IMR-90 (cell line): Measurements from ENCODE around the gene MPPED1. TPM values are rescaled to one million over a fixed set of nuclear protein-coding genes. Genes with fewer than 3 reads are reported as not detected.

Experiments used
- ATAC-seq: fragments of 200-7000 bp; cut with Tn5 transposase; 2 replicates; pipeline ENCODE4 v1.9.1; 2020; ENCODE audit warnings: low read depth, mild to moderate bottlenecking, moderate library complexity
- BruUV-seq: library from RNA; stranded (reverse); fragments of 400-500 nt; replicated peaks from 2 replicates; lab custom pipeline; 2021; lab: Mats Ljungman, UMichigan
- CTCF ChIA-PET: fragments of 300-600 bp; formaldehyde crosslinking; extraction: SDS; loops from one replicate; lab custom pipeline; 2021; ENCODE audit warnings: antibody characterized with exemption; lab: Yijun Ruan, JAX
- POLR2A ChIA-PET: fragments of 300-600 bp; sonication (Branson Sonifier 250); formaldehyde crosslinking; loops from one replicate; lab custom pipeline; 2022; ENCODE audit warnings: antibody characterized with exemption; ENCODE audit not compliant: unreplicated experiment; lab: Charles Lee
- DNase-seq: peaks from one replicate; pipeline ENCODE4 v3.0.0; 2013
- H2AFZ ChIP-seq: replicated peaks from 2 replicates; pipeline ENCODE3; 2013; ENCODE audit warnings: low read length, mild to moderate bottlenecking; ENCODE audit not compliant: poor library complexity
- H2AK5ac ChIP-seq: 2 replicates; pipeline ENCODE4 v1.6.1; 2013; ENCODE audit warnings: low read depth, low read length, inconsistent platforms
- H2AK9ac ChIP-seq: replicated peaks from 2 replicates; pipeline ENCODE3; 2013; ENCODE audit warnings: mild to moderate bottlenecking, low read depth, low read length, moderate library complexity; ENCODE audit not compliant: poor library complexity
- H2BK120ac ChIP-seq: 2 replicates; pipeline ENCODE4 v1.6.1; 2013; ENCODE audit warnings: low read depth, low read length, inconsistent platforms
- H2BK15ac ChIP-seq: 3 replicates; pipeline ENCODE4 v1.6.1; 2013; ENCODE audit warnings: low read depth, low read length, inconsistent platforms
- H2BK20ac ChIP-seq: 2 replicates; pipeline ENCODE4 v1.6.1; 2013; ENCODE audit warnings: low read depth, mild to moderate bottlenecking, inconsistent platforms, low read length, moderate library complexity
- H2BK5ac ChIP-seq: 2 replicates; pipeline ENCODE4 v1.6.1; 2013; ENCODE audit warnings: mild to moderate bottlenecking, low read depth, low read length, inconsistent platforms; ENCODE audit not compliant: poor library complexity, severe bottlenecking
- H3K14ac ChIP-seq: replicated peaks from 2 replicates; pipeline ENCODE4 v1.6.1; 2013; ENCODE audit warnings: low read depth, low read length, inconsistent platforms
- H3K18ac ChIP-seq: 2 replicates; pipeline ENCODE4 v1.6.1; 2013; ENCODE audit warnings: low read depth, low read length, control low read depth
- H3K23ac ChIP-seq: 2 replicates; pipeline ENCODE4 v1.6.1; 2013; ENCODE audit warnings: low read depth, low read length, inconsistent platforms
- H3K27ac ChIP-seq: 2 replicates; pipeline ENCODE4 v1.5.1; 2013; ENCODE audit warnings: mild to moderate bottlenecking, control low read depth, low read length; ENCODE audit not compliant: insufficient read depth
- H3K27me3 ChIP-seq: 2 replicates; pipeline ENCODE4 v1.6.1; 2013; ENCODE audit warnings: low read length; ENCODE audit not compliant: control insufficient read depth, insufficient read depth
- H3K36me3 ChIP-seq: 2 replicates; pipeline ENCODE4 v1.6.1; 2013; ENCODE audit warnings: low read length, mixed read lengths; ENCODE audit not compliant: control insufficient read depth, insufficient read depth
- H3K4ac ChIP-seq: 2 replicates; pipeline ENCODE4 v1.6.1; 2013; ENCODE audit warnings: low read depth, low read length, inconsistent platforms
- H3K4me1 ChIP-seq: 2 replicates; pipeline ENCODE4 v1.6.1; 2013; ENCODE audit warnings: low read length, mixed read lengths; ENCODE audit not compliant: control insufficient read depth, insufficient read depth
- H3K4me2 ChIP-seq: 2 replicates; pipeline ENCODE4 v1.6.1; 2013; ENCODE audit warnings: low read depth, mild to moderate bottlenecking, control low read depth, low read length, moderate library complexity
- H3K4me3 ChIP-seq: 2 replicates; pipeline ENCODE4 v1.5.1; 2013; ENCODE audit warnings: low read depth, mild to moderate bottlenecking, control low read depth, low read length, moderate library complexity; ENCODE audit not compliant: insufficient read depth
- H3K56ac ChIP-seq: 2 replicates; pipeline ENCODE4 v1.6.1; 2013; ENCODE audit warnings: low read length, inconsistent platforms; ENCODE audit not compliant: insufficient read depth; ENCODE audit errors: extremely low read depth
- H3K79me1 ChIP-seq, 2 experiments: 2 replicates each; pipeline ENCODE4 v1.6.1; 2013; ENCODE audit warnings: low read length in 2 of 2, inconsistent platforms in 1 of 2, low read depth in 1 of 2
- H3K9ac ChIP-seq: 2 replicates; pipeline ENCODE4 v1.6.1; 2013; ENCODE audit warnings: low read depth, low read length, control low read depth
- H3K9me1 ChIP-seq: 2 replicates; pipeline ENCODE4 v1.6.1; 2013; ENCODE audit warnings: low read length, inconsistent platforms; ENCODE audit not compliant: insufficient read depth
- H3K9me3 ChIP-seq: 2 replicates; pipeline ENCODE4 v1.6.1; 2013; ENCODE audit warnings: low read length; ENCODE audit not compliant: control insufficient read depth, insufficient read depth
- H4K20me1 ChIP-seq: 2 replicates; pipeline ENCODE4 v1.6.1; 2013; ENCODE audit warnings: low read length, inconsistent platforms; ENCODE audit not compliant: insufficient read depth
- H4K5ac ChIP-seq: 2 replicates; pipeline ENCODE4 v1.6.1; 2013; ENCODE audit warnings: mild to moderate bottlenecking, low read depth, low read length, control low read depth
- H4K8ac ChIP-seq, 2 experiments: 2 replicates each; pipeline ENCODE4 v1.6.1; 2013; ENCODE audit warnings: low read depth in 2 of 2, low read length in 2 of 2, control low read depth in 1 of 2, inconsistent platforms in 1 of 2
- H4K91ac ChIP-seq: 2 replicates; pipeline ENCODE4 v1.6.1; 2013; ENCODE audit warnings: low read depth, low read length, inconsistent platforms; ENCODE audit not compliant: insufficient read depth
- BHLHE40 ChIP-seq: fragments of 150-350 bp; IDR thresholded peaks from 2 replicates; pipeline ENCODE4 v1.6.1; 2016; ENCODE audit warnings: mild to moderate bottlenecking, low read depth, low read length
- CEBPB ChIP-seq: IDR thresholded peaks from 2 replicates; pipeline ENCODE4 v1.6.1; 2012; ENCODE audit warnings: low read depth, low read length, improper control_type of control experiment
- CHD1 ChIP-seq: IDR thresholded peaks from 2 replicates; pipeline ENCODE4 v1.6.1; 2012; ENCODE audit warnings: low read depth, low read length, improper control_type of control experiment
- ELK1 ChIP-seq: fragments of 150-350 bp; IDR thresholded peaks from 2 replicates; pipeline ENCODE4 v1.6.1; 2016; ENCODE audit warnings: low read depth, mild to moderate bottlenecking, low read length, moderate library complexity, borderline replicate concordance
- FOS ChIP-seq: fragments of 150-350 bp; IDR thresholded peaks from 2 replicates; pipeline ENCODE4 v1.6.1; 2016; ENCODE audit warnings: low read depth, low read length
- MAFK ChIP-seq: IDR thresholded peaks from 2 replicates; pipeline ENCODE4 v1.6.1; 2012; ENCODE audit warnings: low read depth, low read length, improper control_type of control experiment
- MAZ ChIP-seq: IDR thresholded peaks from 2 replicates; pipeline ENCODE4 v1.6.1; 2012; ENCODE audit warnings: low read depth, mild to moderate bottlenecking, low read length, improper control_type of control experiment, moderate library complexity, borderline replicate concordance
- MXI1 ChIP-seq: IDR thresholded peaks from 2 replicates; pipeline ENCODE4 v1.6.1; 2012; ENCODE audit warnings: low read depth, mild to moderate bottlenecking, low read length, moderate library complexity, borderline replicate concordance
- NFE2L2 ChIP-seq: fragments of 150-350 bp; IDR thresholded peaks from 2 replicates; pipeline ENCODE4 v1.6.1; 2016; ENCODE audit warnings: low read depth, mild to moderate bottlenecking, low read length
- POLR2A ChIP-seq: IDR thresholded peaks from 2 replicates; pipeline ENCODE4 v1.6.1; 2012; ENCODE audit warnings: mild to moderate bottlenecking, low read depth, low read length
- RAD21 ChIP-seq: IDR thresholded peaks from 2 replicates; pipeline ENCODE4 v1.6.1; 2012; ENCODE audit warnings: low read length, improper control_type of control experiment
- RCOR1 ChIP-seq: IDR thresholded peaks from 2 replicates; pipeline ENCODE4 v1.6.1; 2012; ENCODE audit warnings: mild to moderate bottlenecking, low read length, improper control_type of control experiment; ENCODE audit not compliant: insufficient replicate concordance
- RFX5 ChIP-seq: IDR thresholded peaks from 2 replicates; pipeline ENCODE4 v1.8.0; 2012; ENCODE audit warnings: low read depth, mild to moderate bottlenecking, low read length, moderate library complexity
- SMC3 ChIP-seq: fragments of 150-350 bp; IDR thresholded peaks from 2 replicates; pipeline ENCODE4 v1.6.1; 2016; ENCODE audit warnings: low read depth, mild to moderate bottlenecking, antibody characterized with exemption, low read length, moderate library complexity
- USF2 ChIP-seq: fragments of 150-350 bp; IDR thresholded peaks from 2 replicates; pipeline ENCODE4 v1.6.1; 2017; ENCODE audit warnings: mild to moderate bottlenecking, antibody characterized with exemption, low read length, low read depth
- WGBS, 2 experiments: methylation state at CpG; one replicate each; pipeline versions ENCODE4 v1.1.5 to v1.1.7; 2013; ENCODE audit warnings: missing lambda C conversion rate in 2 of 2; ENCODE audit not compliant: insufficient read length in 1 of 2; ENCODE audit errors: extremely low coverage in 2 of 2; 5-methylcytosine and 5-hydroxymethylcytosine counted together
- dilution Hi-C: fragments of 300-500 bp; cut with HindIII; formaldehyde crosslinking; loops from one replicate; pipeline ENCODE4 v1.14.3; 2018; ENCODE audit warnings: low sequenced_read_pairs; ENCODE audit not compliant: unreplicated experiment
- in situ Hi-C: fragments of 300-500 bp; cut with MboI; formaldehyde crosslinking; loops from 3 replicates; pipeline ENCODE4 v1.14.3; 2019; ENCODE audit warnings: low sequenced_read_pairs, inconsistent platforms, mixed read lengths
- intact Hi-C: fragments of 100-400 bp; cut with micrococcal nuclease; formaldehyde crosslinking; loops from 2 replicates; pipeline ENCODE4 v1.10.0; 2022
- polyA plus RNA-seq, 3 experiments: library from polyadenylated mRNA; depleted of rRNA; stranded (reverse); fragments of >200 nt; gene quantifications; 2 replicates each; pipeline ENCODE4 v1.2.3, GENCODE V29; 2012; ENCODE audit warnings: low replicate concordance in 1 of 3
- total RNA-seq: library from RNA; depleted of rRNA; stranded (reverse); fragments of >200 nt; gene quantifications from 2 replicates; pipeline ENCODE4 v1.2.3, GENCODE V29; 2012
- TF ChIP-seq, protein P1 (sequence below): conservative IDR thresholded peaks from 2 replicates; pipeline ENCODE4 v1.5.1; 2012; ENCODE audit warnings: mild to moderate bottlenecking, low read depth, low read length, improper control_type of control experiment

MPPED1 gene
- total and polyA plus RNA-seq, 2 of the 4 experiments (the other 2 are of a cell fraction): not detected

DNA sequence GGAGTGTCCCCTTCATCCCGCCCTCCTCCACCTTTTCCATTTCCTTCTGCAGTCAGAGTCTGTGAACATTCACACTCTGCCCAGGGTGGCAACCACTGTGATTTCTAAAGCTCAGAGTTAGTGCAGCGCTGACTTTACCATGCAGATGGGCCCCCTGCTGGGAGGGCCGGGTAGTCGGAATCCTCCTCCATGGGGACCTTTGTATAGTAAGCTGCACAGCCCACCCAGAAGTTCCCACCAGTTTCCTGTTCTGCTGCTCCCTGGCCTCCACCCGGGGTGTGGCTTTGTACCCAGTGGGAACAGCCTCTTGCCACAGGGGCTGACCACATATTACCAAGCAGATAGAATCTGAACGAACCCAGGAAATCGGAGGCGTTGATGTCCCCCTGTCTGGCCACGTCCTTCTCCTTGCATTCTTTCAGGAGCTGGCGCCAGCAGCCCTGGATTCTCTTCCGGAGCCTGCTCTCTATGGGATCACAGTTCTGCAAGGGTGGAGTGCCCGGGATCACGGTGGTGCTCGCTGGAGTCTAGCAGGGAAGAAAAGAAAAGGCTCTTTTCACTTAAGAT lies 125.3 kb downstream of the MPPED1 start:
- Histone ChIP-seq H3K79me1 (no peaks in the 10 kb centered on the region), H3K23ac (no peak overlapping the region), H3K18ac (no peak overlapping the region), H3K27me3 (no peaks in the 10 kb centered on the region), H4K91ac (no peak overlapping the region), H3K56ac (no peak overlapping the region), H3K14ac (no peak overlapping the region), H3K9ac (no peak overlapping the region), H2AFZ (no peak overlapping the region), H2BK15ac (no peak overlapping the region), H3K27ac (no peak overlapping the region), H2BK5ac (no peak overlapping the region), H3K36me3 (no peaks in the 10 kb centered on the region), H3K4me2 (no peak overlapping the region), H4K20me1 (no peaks in the 10 kb centered on the region), H2BK120ac (no peak overlapping the region), H3K9me3 (no peaks in the 10 kb centered on the region), H4K8ac (no peak overlapping the region), H3K4ac (no peak overlapping the region), H4K5ac (no peak overlapping the region), H2AK9ac (no peak overlapping the region), H3K4me1 (no peaks in the 10 kb centered on the region), H3K9me1 (no peaks in the 10 kb centered on the region), H2AK5ac (no peak overlapping the region), H2BK20ac (no peak overlapping the region), H3K4me3 (no peak overlapping the region)
- ChIA-PET POLR2A (no interaction called here), CTCF (no interaction called here)
- WGBS, 2 experiments: 70% methylated on average over 2 of the region's 14 CpGs; no CpG with 5 or more reads in 1 of the 2 experiments
- ATAC-seq (no peak), DNase-seq (no peak)
- dilution Hi-C loops: no loop called here
- BruUV-seq: no TSS peak
- TF ChIP-seq ELK1 (no peak), RCOR1 (no peak), SMC3 (no peak), RAD21 (no peak), BHLHE40 (no peak), USF2 (no peak), CHD1 (no peak), NFE2L2 (no peak), RFX5 (no peak), MXI1 (no peak), MAZ (no peak), FOS (no peak), POLR2A (no peak), CEBPB (no peak), MAFK (no peak)
- TF ChIP-seq, protein P1, sequence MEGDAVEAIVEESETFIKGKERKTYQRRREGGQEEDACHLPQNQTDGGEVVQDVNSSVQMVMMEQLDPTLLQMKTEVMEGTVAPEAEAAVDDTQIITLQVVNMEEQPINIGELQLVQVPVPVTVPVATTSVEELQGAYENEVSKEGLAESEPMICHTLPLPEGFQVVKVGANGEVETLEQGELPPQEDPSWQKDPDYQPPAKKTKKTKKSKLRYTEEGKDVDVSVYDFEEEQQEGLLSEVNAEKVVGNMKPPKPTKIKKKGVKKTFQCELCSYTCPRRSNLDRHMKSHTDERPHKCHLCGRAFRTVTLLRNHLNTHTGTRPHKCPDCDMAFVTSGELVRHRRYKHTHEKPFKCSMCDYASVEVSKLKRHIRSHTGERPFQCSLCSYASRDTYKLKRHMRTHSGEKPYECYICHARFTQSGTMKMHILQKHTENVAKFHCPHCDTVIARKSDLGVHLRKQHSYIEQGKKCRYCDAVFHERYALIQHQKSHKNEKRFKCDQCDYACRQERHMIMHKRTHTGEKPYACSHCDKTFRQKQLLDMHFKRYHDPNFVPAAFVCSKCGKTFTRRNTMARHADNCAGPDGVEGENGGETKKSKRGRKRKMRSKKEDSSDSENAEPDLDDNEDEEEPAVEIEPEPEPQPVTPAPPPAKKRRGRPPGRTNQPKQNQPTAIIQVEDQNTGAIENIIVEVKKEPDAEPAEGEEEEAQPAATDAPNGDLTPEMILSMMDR: no peak
- in situ Hi-C loops: no loop called here
- intact Hi-C loops: no loop called here
